ENCODE data around the gene NEK6. TPM values are rescaled to one million over a fixed set of nuclear protein-coding genes. Genes with fewer than 3 reads are reported as not detected.

The NEK6 gene
- total RNA-seq, 1 experiment from 2014 or later: 21.1 TPM

DNA sequence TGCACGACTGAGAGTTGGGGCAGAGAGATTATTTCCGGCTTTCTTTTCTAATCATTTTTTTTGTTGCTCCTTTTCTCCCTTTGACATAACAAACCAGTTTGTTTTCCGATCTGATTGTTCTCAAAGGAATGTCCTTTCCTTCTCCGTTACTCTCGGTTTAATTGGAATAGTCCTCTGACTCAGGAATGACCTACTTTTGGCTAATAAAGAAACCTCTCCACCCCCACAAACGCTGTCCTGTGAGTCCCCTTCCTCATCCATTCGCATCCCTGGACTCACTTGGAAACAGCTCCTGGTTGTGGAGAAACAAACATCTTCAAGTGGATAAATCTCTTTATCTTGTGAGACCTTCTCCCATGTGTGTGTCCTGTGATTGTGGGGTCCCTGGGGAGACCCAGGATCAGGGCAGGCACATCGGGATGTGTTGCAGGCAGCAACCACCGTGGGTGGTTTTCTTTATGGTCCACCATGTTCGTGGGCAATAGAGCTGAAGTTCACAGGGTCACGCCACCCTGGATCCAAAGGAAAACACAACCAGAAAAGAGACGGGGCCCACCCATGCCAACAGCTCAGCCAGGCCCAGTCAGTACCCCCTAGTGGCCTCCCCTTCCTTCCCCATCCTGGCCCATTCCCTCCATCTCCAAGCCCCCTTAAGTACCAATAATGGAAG, 45.2 kb upstream of the NEK6 start:
- H2AFZ ChIP-seq (ENCODE audit: low read length): peak overlapping the region; percentile 40; the same call in 1 of the 2 replicates
- peak; percentile 72 for ATAC-seq

DNA sequence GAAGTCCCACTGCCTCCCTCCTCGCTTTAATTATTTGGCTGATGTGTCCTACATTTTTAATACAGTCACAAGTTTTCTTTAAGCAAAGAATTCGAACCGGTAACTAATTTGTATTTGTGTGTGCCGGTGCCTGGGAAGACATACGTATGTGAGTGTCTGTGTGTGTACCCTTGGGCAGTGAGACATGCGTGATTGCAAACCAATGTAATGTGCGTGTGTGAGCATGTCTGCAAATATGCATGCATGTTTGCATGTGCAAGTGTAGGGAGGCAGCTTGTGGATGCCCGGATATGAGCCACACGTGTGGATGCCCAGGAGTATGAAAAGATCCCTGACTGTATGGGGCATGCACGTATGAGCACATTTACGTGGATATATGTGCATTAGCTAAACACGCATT, 44.4 kb upstream of the NEK6 start:
- Histone ChIP-seq H3K27ac (ENCODE audit: low read length) (no peak overlapping the region), H3K9ac (ENCODE audit: low read length) (no peak overlapping the region), H3K9me2 (replicated peaks; ENCODE audit: low read length) (no peaks in the 10 kb centered on the region), H3K79me2 (ENCODE audit: low read length) (no peaks in the 10 kb centered on the region), H3K4me1 (ENCODE audit: insufficient read depth, low read length) (peaks cover 48% of the 10 kb centered on the region), H2AFZ (ENCODE audit: low read length) (no peak overlapping the region), H3K9me3 (ENCODE audit: low read length) (no peaks in the 10 kb centered on the region), H3K4me2 (ENCODE audit: low read length) (no peak overlapping the region), H3K4me3 (ENCODE audit: low read length) (no peak overlapping the region), H3K36me3 (ENCODE audit: low read depth, low read length) (no peaks in the 10 kb centered on the region), H3K27me3 (ENCODE audit: low read length) (no peaks in the 10 kb centered on the region), H4K20me1 (ENCODE audit: low read length) (no peaks in the 10 kb centered on the region), H3F3A (ENCODE audit: low read length, unreplicated experiment) (no peaks in the 10 kb centered on the region)
- DNase-seq (no peak), ATAC-seq (no peak)
- no TSS peak for BruUV-seq (replicated peaks)
- TF ChIP-seq, protein P1, sequence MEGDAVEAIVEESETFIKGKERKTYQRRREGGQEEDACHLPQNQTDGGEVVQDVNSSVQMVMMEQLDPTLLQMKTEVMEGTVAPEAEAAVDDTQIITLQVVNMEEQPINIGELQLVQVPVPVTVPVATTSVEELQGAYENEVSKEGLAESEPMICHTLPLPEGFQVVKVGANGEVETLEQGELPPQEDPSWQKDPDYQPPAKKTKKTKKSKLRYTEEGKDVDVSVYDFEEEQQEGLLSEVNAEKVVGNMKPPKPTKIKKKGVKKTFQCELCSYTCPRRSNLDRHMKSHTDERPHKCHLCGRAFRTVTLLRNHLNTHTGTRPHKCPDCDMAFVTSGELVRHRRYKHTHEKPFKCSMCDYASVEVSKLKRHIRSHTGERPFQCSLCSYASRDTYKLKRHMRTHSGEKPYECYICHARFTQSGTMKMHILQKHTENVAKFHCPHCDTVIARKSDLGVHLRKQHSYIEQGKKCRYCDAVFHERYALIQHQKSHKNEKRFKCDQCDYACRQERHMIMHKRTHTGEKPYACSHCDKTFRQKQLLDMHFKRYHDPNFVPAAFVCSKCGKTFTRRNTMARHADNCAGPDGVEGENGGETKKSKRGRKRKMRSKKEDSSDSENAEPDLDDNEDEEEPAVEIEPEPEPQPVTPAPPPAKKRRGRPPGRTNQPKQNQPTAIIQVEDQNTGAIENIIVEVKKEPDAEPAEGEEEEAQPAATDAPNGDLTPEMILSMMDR (conservative IDR thresholded peaks at IDR 0.05; ENCODE audit: low read depth, low read length): no peak
- TF ChIP-seq EZH2 (IDR thresholded peaks at IDR 0.05; ENCODE audit: low read length, unreplicated experiment): no peak
- no peak for TF ChIP-seq EZH2phosphoT487 (IDR thresholded peaks at IDR 0.05; ENCODE audit: borderline replicate concordance, low read length)
- intact Hi-C loops (cut with micrococcal nuclease): no loop called here
- ChIA-PET CTCF (no interaction called here), POLR2A (ENCODE audit: unreplicated experiment) (no interaction called here)

More for the DNA sequence above, 45.2 kb upstream of the NEK6 start:
- peak; percentile 87 for DNase-seq
- Histone ChIP-seq H3K9ac (ENCODE audit: low read length) (0 out of 2 replicates have a peak overlapping the region, but pooled peaks have one; percentile 26), H4K20me1 (ENCODE audit: low read length) (no peaks in the 10 kb centered on the region), H3K4me3 (ENCODE audit: low read length) (peak overlapping the region; percentile 28; the same call in 1 of the 2 replicates), H3K4me2 (ENCODE audit: low read length) (peak overlapping the region; percentile 78), H3K79me2 (ENCODE audit: low read length) (no peaks in the 10 kb centered on the region), H3K9me3 (ENCODE audit: low read length) (no peaks in the 10 kb centered on the region), H3K27me3 (ENCODE audit: low read length) (no peaks in the 10 kb centered on the region), H3F3A (ENCODE audit: low read length, unreplicated experiment) (no peaks in the 10 kb centered on the region), H3K9me2 (replicated peaks; ENCODE audit: low read length) (no peaks in the 10 kb centered on the region), H3K4me1 (ENCODE audit: insufficient read depth, low read length) (peaks cover 39% of the 10 kb centered on the region), H3K36me3 (ENCODE audit: low read depth, low read length) (no peaks in the 10 kb centered on the region), H3K27ac (ENCODE audit: low read length) (peak overlapping the region; percentile 89)
- BruUV-seq (replicated peaks): no TSS peak
- no peak for TF ChIP-seq EZH2 (IDR thresholded peaks at IDR 0.05; ENCODE audit: low read length, unreplicated experiment)
- TF ChIP-seq EZH2phosphoT487 (IDR thresholded peaks at IDR 0.05; ENCODE audit: borderline replicate concordance, low read length): no peak
- TF ChIP-seq, protein P1 (conservative IDR thresholded peaks at IDR 0.05; ENCODE audit: low read depth, low read length): no peak; the same call in 1 of the 2 replicates
- CTCF ChIA-PET: no interaction called here
- intact Hi-C loops (cut with micrococcal nuclease): no loop called here
- POLR2A ChIA-PET (ENCODE audit: unreplicated experiment): no interaction called here

DNA sequence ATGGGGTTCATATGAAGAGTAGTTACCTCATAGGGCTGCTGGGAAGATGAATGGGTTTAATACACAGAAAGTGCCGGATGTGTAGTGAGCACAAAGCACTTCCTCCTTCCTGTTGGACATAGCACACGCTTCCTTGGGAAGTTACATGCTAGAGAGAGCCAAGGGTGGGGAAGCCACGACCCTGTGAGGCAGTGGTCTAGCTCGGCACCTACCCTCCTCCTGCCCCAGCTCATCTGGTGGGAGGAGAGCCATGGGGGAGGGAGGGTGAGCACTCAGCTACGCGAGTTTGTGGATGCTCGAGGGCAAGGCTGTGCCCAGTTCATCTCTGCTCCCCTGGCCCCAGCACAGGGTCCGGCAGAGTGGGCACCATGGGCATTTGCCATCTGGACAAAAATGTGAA, 43.6 kb upstream of the NEK6 start:
- Histone ChIP-seq H3K4me1 (ENCODE audit: insufficient read depth, low read length) (peaks cover 55% of the 10 kb centered on the region), H3K27me3 (ENCODE audit: low read length) (no peaks in the 10 kb centered on the region), H3K36me3 (ENCODE audit: low read depth, low read length) (no peaks in the 10 kb centered on the region), H3K4me3 (ENCODE audit: low read length) (no peak overlapping the region), H3K9me3 (ENCODE audit: low read length) (no peaks in the 10 kb centered on the region), H2AFZ (ENCODE audit: low read length) (no peak overlapping the region), H3K79me2 (ENCODE audit: low read length) (no peaks in the 10 kb centered on the region), H3K9me2 (replicated peaks; ENCODE audit: low read length) (no peaks in the 10 kb centered on the region), H3K4me2 (ENCODE audit: low read length) (no peak overlapping the region), H3F3A (ENCODE audit: low read length, unreplicated experiment) (no peaks in the 10 kb centered on the region), H4K20me1 (ENCODE audit: low read length) (no peaks in the 10 kb centered on the region), H3K9ac (ENCODE audit: low read length) (no peak overlapping the region), H3K27ac (ENCODE audit: low read length) (no peak overlapping the region)
- ChIA-PET POLR2A (ENCODE audit: unreplicated experiment) (no interaction called here), CTCF (no interaction called here)
- no peak for TF ChIP-seq EZH2 (IDR thresholded peaks at IDR 0.05; ENCODE audit: low read length, unreplicated experiment)
- no peak for TF ChIP-seq EZH2phosphoT487 (IDR thresholded peaks at IDR 0.05; ENCODE audit: borderline replicate concordance, low read length)
- TF ChIP-seq, protein P1 (conservative IDR thresholded peaks at IDR 0.05; ENCODE audit: low read depth, low read length): no peak
- ATAC-seq (no peak), DNase-seq (no peak)
- no TSS peak for BruUV-seq (replicated peaks)
- intact Hi-C loops (cut with micrococcal nuclease): no loop called here
